Sciatic nerve (tissue), 2 donors: ENCODE data around the gene KRT80. TPM values are rescaled to one million over a fixed set of nuclear protein-coding genes. Genes with fewer than 3 reads are reported as not detected.

Experiments used
- ATAC-seq: fragments of 200-7000 bp; cut with Tn5 transposase; one replicate; pipeline ENCODE4 v1.9.1; 2020; ENCODE audit warnings: mild to moderate bottlenecking, moderate library complexity
- DNase-seq: peaks from one replicate; pipeline ENCODE4 v3.0.0-alpha.2; 2020; ENCODE audit warnings: low spot score
- intact Hi-C: fragments of 100-400 bp; cut with DNase I; formaldehyde crosslinking; loops from one replicate; pipeline ENCODE4 v1.14.2; 2022
- total RNA-seq: library from RNA; stranded (reverse); fragmentation: NEBNext Ultra II Directional; extraction: Animal tissue kit (Norgen Biotek cat#: 25700); gene quantifications from one replicate; pipeline ENCODE4 v1.2.1, GENCODE V29; 2021
- donor health status: DM: no; HTN: no; CAD: no.
- donor health status: DM: no; HTN: no; CAD: no.

KRT80 gene
- total RNA-seq, 1 donor from 2014 or later, result 0.13 TPM

- intact Hi-C loops, result no loop called here
- ATAC-seq (no peak), DNase-seq (no peak)
Observed at GRCh38 chr12:52185400-52185967, 6.3 kb downstream of the KRT80 start.

GRCh38 chr12:52184813-52185212 is 7.0 kb downstream of the KRT80 start:
- intact Hi-C loops, result no loop called here
- ATAC-seq (no peak), DNase-seq (no peak)

GRCh38 chr12:52183971-52184370 is 7.8 kb downstream of the KRT80 start:
- ATAC-seq, result no peak
- intact Hi-C loops, result no loop called here
- no peak for DNase-seq

GRCh38 chr12:52183544-52183910 is 8.3 kb downstream of the KRT80 start:
- intact Hi-C loops, result no loop called here
- ATAC-seq, result no peak
- DNase-seq, result no peak

- intact Hi-C loops, result no loop called here
- ATAC-seq, result no peak
Observed at GRCh38 chr12:52182898-52183543, 8.8 kb downstream of the KRT80 start.

GRCh38 chr12:52182384-52182783 is 9.4 kb downstream of the KRT80 start:
- intact Hi-C loops, result no loop called here
- DNase-seq (no peak), ATAC-seq (no peak)

More at GRCh38 chr12:52182898-52183543, 8.8 kb downstream of the KRT80 start:
- no peak for DNase-seq

- intact Hi-C loops, result no loop called here
- ATAC-seq (no peak), DNase-seq (no peak)
Observed at GRCh38 chr12:52181746-52182145, 10.1 kb downstream of the KRT80 start.

- ATAC-seq (no peak), DNase-seq (no peak)
- intact Hi-C loops, result no loop called here
Observed at GRCh38 chr12:52180971-52181628, 10.7 kb downstream of the KRT80 start.

- intact Hi-C loops, result no loop called here
- ATAC-seq (no peak), DNase-seq (no peak)
Observed at GRCh38 chr12:52179396-52179973, 12.3 kb downstream of the KRT80 start.

GRCh38 chr12:52178984-52179383 is 12.8 kb downstream of the KRT80 start:
- no peak for ATAC-seq
- intact Hi-C loops, result no loop called here
- DNase-seq, result no peak

GRCh38 chr12:52178443-52178842 is 13.4 kb downstream of the KRT80 start:
- intact Hi-C loops, result no loop called here
- DNase-seq, result no peak
- no peak for ATAC-seq

GRCh38 chr12:52175371-52176350 is 16.2 kb downstream of the KRT80 start:
- ATAC-seq (no peak), DNase-seq (no peak)
- intact Hi-C loops, result no loop called here

- ATAC-seq, result no peak
- intact Hi-C loops, result no loop called here
- no peak for DNase-seq
Observed at GRCh38 chr12:52173526-52173925, 18.3 kb downstream of the KRT80 start.

GRCh38 chr12:52172956-52173355 is 18.9 kb downstream of the KRT80 start:
- intact Hi-C loops, result no loop called here
- DNase-seq (no peak), ATAC-seq (no peak)

- ATAC-seq (no peak), DNase-seq (no peak)
- intact Hi-C loops, result no loop called here
Observed at GRCh38 chr12:52171950-52172512, 19.8 kb downstream of the KRT80 start.

GRCh38 chr12:52170827-52171226 is 21.0 kb downstream of the KRT80 start:
- ATAC-seq (peak; percentile 36), DNase-seq (no peak)
- intact Hi-C loops, result no loop called here

GRCh38 chr12:52169886-52170285 is 21.9 kb downstream of the KRT80 start:
- no peak for DNase-seq
- intact Hi-C loops, result no loop called here
- no peak for ATAC-seq

- DNase-seq (no peak), ATAC-seq (no peak)
- intact Hi-C loops, result no loop called here
Observed at GRCh38 chr12:52168019-52168717, 23.6 kb downstream of the KRT80 start.
